Liver (tissue), 3 donors: ENCODE data around the gene SAMD7.

Source experiments
- ATF3 ChIP-seq: IDR thresholded peaks from 2 replicates; pipeline ENCODE4 v1.6.1; 2016; ENCODE audit warnings: antibody characterized with exemption
- CTCF ChIP-seq: fragments of 150-350 bp; IDR thresholded peaks from 2 replicates; pipeline ENCODE4 v1.5.1; 2017; ENCODE audit warnings: improper control_type of control experiment, low read depth, low read length; ENCODE audit not compliant: missing input control
- EGR1 ChIP-seq, 2 donors: IDR thresholded peaks; 2 replicates each; pipeline ENCODE4 v1.6.1; 2016 to 2018; ENCODE audit warnings: antibody characterized with exemption in 2 of 2, low read depth in 2 of 2
- GABPA ChIP-seq, 2 donors: IDR thresholded peaks in 1 of 2; conservative IDR thresholded peaks in 1 of 2; 2 replicates each; pipeline ENCODE4 v1.6.1; 2016; ENCODE audit warnings: antibody characterized with exemption in 2 of 2, mild to moderate bottlenecking in 1 of 2, moderate library complexity in 1 of 2
- JUND ChIP-seq, 2 donors: IDR thresholded peaks; 2 replicates each; pipeline ENCODE4 v1.6.1; 2016; ENCODE audit warnings: antibody characterized with exemption in 2 of 2
- MAX ChIP-seq: IDR thresholded peaks from 2 replicates; pipeline ENCODE4 v1.6.1; 2016; ENCODE audit warnings: antibody characterized with exemption
- RAD21 ChIP-seq, 2 donors: IDR thresholded peaks; 2 replicates each; pipeline ENCODE4 v1.6.1; 2016; ENCODE audit warnings: antibody characterized with exemption in 2 of 2, mild to moderate bottlenecking in 2 of 2
- REST ChIP-seq: IDR thresholded peaks from 2 replicates; pipeline ENCODE4 v1.6.1; 2016; ENCODE audit warnings: antibody characterized with exemption, mild to moderate bottlenecking
- RXRA ChIP-seq, 2 donors: IDR thresholded peaks; 2 replicates each; pipeline ENCODE4 v1.6.1; 2017 to 2018; ENCODE audit warnings: antibody characterized with exemption in 2 of 2, mild to moderate bottlenecking in 1 of 2
- SP1 ChIP-seq: IDR thresholded peaks from 2 replicates; pipeline ENCODE4 v1.6.1; 2018; ENCODE audit warnings: antibody characterized with exemption, mild to moderate bottlenecking
- TAF1 ChIP-seq: conservative IDR thresholded peaks from 2 replicates; pipeline ENCODE4 v1.6.1; 2016; ENCODE audit warnings: antibody characterized with exemption, mild to moderate bottlenecking
- YY1 ChIP-seq: IDR thresholded peaks from 2 replicates; pipeline ENCODE4 v1.6.1; 2016; ENCODE audit warnings: antibody characterized with exemption, mild to moderate bottlenecking
- ZBTB33 ChIP-seq: IDR thresholded peaks from 2 replicates; pipeline ENCODE4 v1.6.1; 2016; ENCODE audit warnings: antibody characterized with exemption
- donor health status: healthy.
- donor health status: healthy.

- TF ChIP-seq CTCF (no peak), REST (no peak), SP1 (no peak), MAX (no peak), TAF1 (no peak), GABPA (IDR thresholded peaks at IDR 0.05 in 1 of 2, conservative IDR thresholded peaks at IDR 0.05 in 1 of 2) (no peak), RAD21 (IDR thresholded peaks at IDR 0.05) (no peak), RXRA (IDR thresholded peaks at IDR 0.05) (no peak), ZBTB33 (no peak), YY1 (no peak), ATF3 (no peak), JUND (IDR thresholded peaks at IDR 0.05) (no peak), EGR1 (IDR thresholded peaks at IDR 0.05; ENCODE audit: low read depth in 2 of 2) (no peak)
Measured at GRCh38 chr3:169923831-169924230, 12.5 kb downstream of the SAMD7 start.
